ENCODE measurements around the gene MAP6.
A peak's percentile ranks its signal among the peaks of the same experiment; 100 is the strongest.

GRCh38 chr11:75667255-75667830 is 1.5 kb downstream of the MAP6 start:
- TF ChIP-seq CTCF (IDR thresholded peaks at IDR 0.05 in 8 of 11, conservative IDR thresholded peaks at IDR 0.05 in 3 of 11) (peak in 1 of 11 experiments; percentile 7), POLR2A (IDR thresholded peaks at IDR 0.05) (no peak)

Measured in spleen (tissue), 7 donors.